Astrocyte (in vitro differentiated cells and primary cell): Measurements from ENCODE around the gene NRGN. TPM values are rescaled to one million over a fixed set of nuclear protein-coding genes. Genes with fewer than 3 reads are reported as not detected.

Experiments
- DNase-seq: peaks from one replicate; pipeline ENCODE4 v3.0.0-alpha.2; 2010; ENCODE audit warnings: low read depth
- FAIRE-seq: peaks from 2 replicates; lab custom pipeline; 2011; peaks lifted over from hg19 to GRCh38; lab: Jason Lieb, UNC
- H2AFZ ChIP-seq: 2 replicates; pipeline ENCODE4 v1.6.0; 2012; ENCODE audit warnings: low read depth, low read length, inconsistent platforms
- H3K27ac ChIP-seq: 2 replicates; pipeline ENCODE4 v1.5.1; 2011; ENCODE audit warnings: low read depth, low read length, inconsistent platforms
- H3K27me3 ChIP-seq: 2 replicates; pipeline ENCODE4 v1.6.0; 2011; ENCODE audit warnings: low read length, inconsistent platforms; ENCODE audit not compliant: insufficient read depth
- H3K36me3 ChIP-seq: 2 replicates; pipeline ENCODE4 v1.5.1; 2011; ENCODE audit warnings: low read length, inconsistent platforms; ENCODE audit not compliant: insufficient read depth
- H3K4me1 ChIP-seq: 2 replicates; pipeline ENCODE4 v1.5.1; 2011; ENCODE audit warnings: low read length, inconsistent platforms; ENCODE audit not compliant: insufficient read depth
- H3K4me2 ChIP-seq: 2 replicates; pipeline ENCODE4 v1.6.0; 2012; ENCODE audit warnings: low read length, inconsistent platforms
- H3K4me3 ChIP-seq: 2 replicates; pipeline ENCODE4 v1.5.1; 2011; ENCODE audit warnings: low read depth, mild to moderate bottlenecking, low read length, inconsistent platforms; ENCODE audit not compliant: insufficient read depth
- H3K79me2 ChIP-seq: 2 replicates; pipeline ENCODE4 v1.6.0; 2012; ENCODE audit warnings: mild to moderate bottlenecking, low read length, inconsistent platforms; ENCODE audit not compliant: insufficient read depth
- H3K9ac ChIP-seq: 2 replicates; pipeline ENCODE4 v1.6.0; 2012; ENCODE audit warnings: mild to moderate bottlenecking, low read length, inconsistent platforms
- H3K9me3 ChIP-seq: 2 replicates; pipeline ENCODE4 v1.5.1; 2012; ENCODE audit warnings: low read depth, mild to moderate bottlenecking, low read length, inconsistent platforms; ENCODE audit not compliant: insufficient read depth
- H4K20me1 ChIP-seq: 2 replicates; pipeline ENCODE4 v1.6.0; 2012; ENCODE audit warnings: low read length, inconsistent platforms; ENCODE audit not compliant: insufficient read depth
- H3K27ac Mint-ChIP-seq: one replicate; pipeline ENCODE4 v1.8.0; 2021; ENCODE audit warnings: mild to moderate bottlenecking, mixed read lengths; ENCODE audit not compliant: unreplicated experiment
- H3K27me3 Mint-ChIP-seq: one replicate; pipeline ENCODE4 v1.8.0; 2021; ENCODE audit warnings: low read depth, mixed read lengths; ENCODE audit not compliant: unreplicated experiment
- H3K36me3 Mint-ChIP-seq: one replicate; pipeline ENCODE4 v1.8.0; 2021; ENCODE audit warnings: low read depth, mixed read lengths; ENCODE audit not compliant: unreplicated experiment
- H3K4me1 Mint-ChIP-seq: one replicate; pipeline ENCODE4 v1.8.0; 2021; ENCODE audit warnings: low read depth, mixed read lengths; ENCODE audit not compliant: unreplicated experiment
- H3K4me3 Mint-ChIP-seq: one replicate; pipeline ENCODE4 v1.8.0; 2021; ENCODE audit warnings: mild to moderate bottlenecking, moderate library complexity, mixed read lengths; ENCODE audit not compliant: unreplicated experiment
- H3K9me3 Mint-ChIP-seq: one replicate; pipeline ENCODE4 v1.8.0; 2021; ENCODE audit warnings: mild to moderate bottlenecking, mixed read lengths; ENCODE audit not compliant: unreplicated experiment
- EZH2 ChIP-seq: IDR thresholded peaks from 2 replicates; pipeline ENCODE4 v1.6.1; 2012; ENCODE audit warnings: mild to moderate bottlenecking, low read length, inconsistent platforms; ENCODE audit not compliant: insufficient read depth
- total RNA-seq: library from RNA; stranded (reverse); gene quantifications from 2 replicates; pipeline ENCODE4 v1.2.1, GENCODE V29; 2021
- TF ChIP-seq, protein P1 (sequence below): IDR thresholded peaks from 2 replicates; pipeline ENCODE4 v1.5.1; 2011; ENCODE audit warnings: low read depth, mild to moderate bottlenecking, inconsistent platforms, low read length, moderate library complexity; ENCODE audit not compliant: insufficient read depth

The NRGN gene
- total RNA-seq, 1 donor from 2014 or later = 1.7 TPM

DNA sequence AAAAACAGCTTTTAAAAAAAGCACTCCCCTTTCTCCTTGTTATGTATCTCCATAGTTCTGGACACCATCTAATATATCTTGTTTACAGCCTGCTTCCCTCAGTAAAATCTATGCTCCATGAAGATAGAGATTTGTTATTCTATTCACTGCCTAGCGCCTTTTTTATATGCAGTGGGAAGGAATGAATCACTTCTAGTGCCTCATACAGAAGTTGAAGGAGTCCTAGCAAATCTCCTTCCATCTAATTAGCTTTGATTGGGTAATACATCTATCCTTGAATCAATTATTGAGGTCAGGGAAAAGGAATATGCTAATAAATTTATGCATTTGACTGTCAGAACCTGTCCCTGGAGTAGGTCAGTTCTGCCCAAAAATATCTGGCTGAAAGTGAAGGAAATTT, 40.2 kb upstream of the NRGN start:
- Histone ChIP-seq H3K4me3 (no peak overlapping the region), H4K20me1 (no peaks in the 10 kb centered on the region), H3K36me3 (no peaks in the 10 kb centered on the region), H2AFZ (no peak overlapping the region), H3K27me3 (peaks cover 6% of the 10 kb centered on the region), H3K27ac (no peak overlapping the region), H3K9ac (no peak overlapping the region), H3K9me3 (no peaks in the 10 kb centered on the region), H3K79me2 (no peaks in the 10 kb centered on the region), H3K4me1 (no peaks in the 10 kb centered on the region), H3K4me2 (no peak overlapping the region)
- Mint-ChIP-seq H3K4me3 (no peak overlapping the region), H3K36me3 (peaks cover 1% of the 10 kb centered on the region), H3K9me3 (peaks cover 4% of the 10 kb centered on the region), H3K27ac (no peak overlapping the region), H3K27me3 (peaks cover 15% of the 10 kb centered on the region), H3K4me1 (no peaks in the 10 kb centered on the region)
- no peak for FAIRE-seq
- TF ChIP-seq, protein P1, sequence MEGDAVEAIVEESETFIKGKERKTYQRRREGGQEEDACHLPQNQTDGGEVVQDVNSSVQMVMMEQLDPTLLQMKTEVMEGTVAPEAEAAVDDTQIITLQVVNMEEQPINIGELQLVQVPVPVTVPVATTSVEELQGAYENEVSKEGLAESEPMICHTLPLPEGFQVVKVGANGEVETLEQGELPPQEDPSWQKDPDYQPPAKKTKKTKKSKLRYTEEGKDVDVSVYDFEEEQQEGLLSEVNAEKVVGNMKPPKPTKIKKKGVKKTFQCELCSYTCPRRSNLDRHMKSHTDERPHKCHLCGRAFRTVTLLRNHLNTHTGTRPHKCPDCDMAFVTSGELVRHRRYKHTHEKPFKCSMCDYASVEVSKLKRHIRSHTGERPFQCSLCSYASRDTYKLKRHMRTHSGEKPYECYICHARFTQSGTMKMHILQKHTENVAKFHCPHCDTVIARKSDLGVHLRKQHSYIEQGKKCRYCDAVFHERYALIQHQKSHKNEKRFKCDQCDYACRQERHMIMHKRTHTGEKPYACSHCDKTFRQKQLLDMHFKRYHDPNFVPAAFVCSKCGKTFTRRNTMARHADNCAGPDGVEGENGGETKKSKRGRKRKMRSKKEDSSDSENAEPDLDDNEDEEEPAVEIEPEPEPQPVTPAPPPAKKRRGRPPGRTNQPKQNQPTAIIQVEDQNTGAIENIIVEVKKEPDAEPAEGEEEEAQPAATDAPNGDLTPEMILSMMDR = no peak
- DNase-seq = no peak

DNA sequence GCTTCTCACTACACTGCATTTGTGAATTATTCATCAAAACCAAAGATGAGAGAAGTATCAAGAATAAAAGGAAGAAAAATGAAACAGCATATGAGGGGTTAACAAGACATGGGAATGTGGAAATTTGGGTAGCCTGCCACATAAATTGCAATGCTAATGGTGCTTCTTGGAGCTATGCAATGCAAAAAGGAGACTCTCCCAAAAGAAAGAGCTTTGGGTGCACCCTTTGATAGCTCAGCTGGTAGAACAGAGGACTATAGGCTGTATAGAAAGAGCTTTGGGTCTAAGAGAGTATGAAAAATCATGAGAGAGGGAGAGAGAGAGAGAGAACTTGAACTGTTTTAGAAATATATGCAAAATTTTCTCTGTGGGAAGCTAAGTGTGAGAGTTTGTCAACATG, 39.7 kb upstream of the NRGN start:
- H3K9me3 Mint-ChIP-seq = peaks cover 4% of the 10 kb centered on the region
- peaks cover 15% of the 10 kb centered on the region for H3K27me3 Mint-ChIP-seq
- H3K36me3 Mint-ChIP-seq = peaks cover 1% of the 10 kb centered on the region
- Histone ChIP-seq H3K79me2 (no peaks in the 10 kb centered on the region), H3K27me3 (peaks cover 6% of the 10 kb centered on the region), H3K36me3 (no peaks in the 10 kb centered on the region), H3K9me3 (no peaks in the 10 kb centered on the region), H4K20me1 (no peaks in the 10 kb centered on the region), H3K9ac (no peak overlapping the region), H3K4me1 (no peaks in the 10 kb centered on the region), H3K4me2 (no peak overlapping the region), H3K4me3 (no peak overlapping the region), H3K27ac (no peak overlapping the region), H2AFZ (no peak overlapping the region)
- FAIRE-seq (no peak), DNase-seq (no peak)
- no peak overlapping the region for H3K27ac Mint-ChIP-seq
- H3K4me1 Mint-ChIP-seq = no peaks in the 10 kb centered on the region
- no peak overlapping the region for H3K4me3 Mint-ChIP-seq
- no peak for TF ChIP-seq EZH2
- TF ChIP-seq, protein P1 = no peak

DNA sequence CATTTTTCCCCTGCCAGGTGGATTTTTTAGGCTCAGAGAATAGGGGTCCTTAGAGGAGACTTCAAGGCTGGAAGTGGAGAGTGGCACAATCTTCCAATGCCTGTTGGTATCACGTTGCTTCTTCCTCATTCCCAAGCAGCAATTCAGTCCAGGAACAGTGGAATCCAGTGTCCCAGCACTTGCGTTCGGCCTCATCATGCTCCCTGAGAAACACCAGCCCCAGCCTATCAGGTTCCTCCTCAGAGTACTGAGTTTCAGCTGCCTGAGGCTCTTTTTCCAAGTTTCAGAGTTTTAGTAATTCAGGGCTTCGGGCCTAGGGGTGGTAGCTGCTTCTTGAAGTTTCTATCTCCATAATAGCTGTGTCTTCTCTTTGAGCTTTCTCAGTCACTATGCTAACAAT, 31.9 kb upstream of the NRGN start:
- Mint-ChIP-seq H3K9me3 (peaks cover 4% of the 10 kb centered on the region), H3K36me3 (no peaks in the 10 kb centered on the region), H3K27me3 (peaks cover 4% of the 10 kb centered on the region), H3K27ac (no peak overlapping the region), H3K4me3 (no peak overlapping the region), H3K4me1 (no peaks in the 10 kb centered on the region)
- DNase-seq (no peak), FAIRE-seq (no peak)
- Histone ChIP-seq H3K79me2 (no peaks in the 10 kb centered on the region), H3K27me3 (no peaks in the 10 kb centered on the region), H4K20me1 (no peaks in the 10 kb centered on the region), H3K4me3 (no peak overlapping the region), H3K4me2 (no peak overlapping the region), H3K9me3 (no peaks in the 10 kb centered on the region), H3K36me3 (no peaks in the 10 kb centered on the region), H3K4me1 (no peaks in the 10 kb centered on the region), H3K27ac (no peak overlapping the region), H2AFZ (no peak overlapping the region), H3K9ac (no peak overlapping the region)
- TF ChIP-seq, protein P1 = no peak
- TF ChIP-seq EZH2 = no peak
